Duodenal mucosa (tissue), 2 donors: Measurements from ENCODE around the gene RHOG.
"Not testable (repeated sequence)": the region's sequence is repeated elsewhere in the genome, so short reads cannot be mapped to it uniquely, and the experiment has no call there.

ENCODE experiments used
- H3K27ac ChIP-seq: one replicate; pipeline ENCODE4 v1.7.0; 2013; ENCODE audit warnings: low read depth, low read length
- H3K27me3 ChIP-seq, 2 donors: one replicate each; pipeline ENCODE4 v1.7.0; 2013; ENCODE audit warnings: low read length in 2 of 2, control low read depth in 1 of 2; ENCODE audit not compliant: insufficient read depth in 2 of 2, control insufficient read depth in 1 of 2
- H3K36me3 ChIP-seq, 2 donors: one replicate each; pipeline ENCODE4 v1.7.0; 2013; ENCODE audit warnings: low read length in 2 of 2, control low read depth in 1 of 2; ENCODE audit not compliant: insufficient read depth in 2 of 2, control insufficient read depth in 1 of 2
- H3K4me1 ChIP-seq, 2 donors: one replicate each; pipeline ENCODE4 v1.7.0; 2013; ENCODE audit warnings: low read length in 2 of 2, control low read depth in 1 of 2; ENCODE audit not compliant: insufficient read depth in 2 of 2, control insufficient read depth in 1 of 2
- H3K4me3 ChIP-seq, 2 donors: one replicate each; pipeline ENCODE4 v1.7.0; 2013; ENCODE audit warnings: low read length in 2 of 2, low read depth in 1 of 2
- H3K9ac ChIP-seq, 2 donors: one replicate each; pipeline ENCODE4 v1.7.0; 2013; ENCODE audit warnings: low read length in 2 of 2, low read depth in 1 of 2
- H3K9me3 ChIP-seq, 2 donors: one replicate each; pipeline ENCODE4 v1.7.0; 2013; ENCODE audit warnings: low read length in 2 of 2, control low read depth in 1 of 2; ENCODE audit not compliant: control insufficient read depth in 1 of 2

Gene RHOG

DNA sequence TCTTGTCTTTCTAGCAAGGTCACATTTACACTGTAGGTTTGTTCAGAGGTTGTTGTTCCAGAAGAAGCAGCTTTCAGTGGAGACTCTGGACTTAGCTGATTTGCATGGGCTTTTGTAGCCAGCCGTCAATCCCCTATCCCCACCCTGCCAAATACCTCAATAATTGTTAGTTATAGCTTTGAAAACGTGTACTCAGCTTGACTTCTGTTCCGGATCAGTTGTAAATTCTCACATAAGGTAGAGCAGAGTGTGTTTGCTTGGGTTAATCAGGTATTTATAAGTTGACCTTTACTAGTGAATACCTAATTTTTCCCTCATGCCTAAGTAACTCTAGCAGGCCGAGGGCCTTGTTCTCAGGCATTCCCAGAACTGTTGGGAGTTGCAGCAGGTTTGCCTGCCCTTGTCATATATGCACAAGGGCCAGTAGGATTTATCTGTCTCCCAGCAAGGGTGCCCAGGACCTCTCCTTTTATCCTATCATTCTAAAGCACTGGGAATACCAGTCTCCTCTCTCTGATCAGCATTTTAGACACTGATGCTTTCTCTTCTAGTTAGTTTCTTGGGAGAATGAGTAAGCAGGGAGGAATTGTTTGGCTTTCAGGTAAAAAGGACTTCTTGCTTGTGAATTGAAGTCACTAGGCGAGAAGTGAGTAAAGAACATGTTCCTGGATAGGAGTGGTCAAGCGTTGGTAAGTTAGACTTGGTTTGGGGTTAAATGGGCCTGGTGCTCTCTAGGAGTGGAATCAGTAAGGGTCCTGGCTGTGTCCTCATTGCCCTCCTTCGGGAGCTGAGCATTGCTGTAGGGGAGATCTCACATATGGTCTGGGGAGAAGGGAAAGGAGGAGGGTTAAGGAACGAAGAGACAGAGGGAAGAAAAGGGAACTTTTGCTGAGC lies 36.9 kb upstream of the RHOG start:
- no peak overlapping the region for H3K27ac ChIP-seq
- H3K9me3 ChIP-seq, result no peaks in the 10 kb centered on the region
- no peaks in the 10 kb centered on the region for H3K36me3 ChIP-seq
- peaks cover 35 to 36% of the 10 kb centered on the region in 2 donors for H3K4me1 ChIP-seq
- H3K9ac ChIP-seq, result no peak overlapping the region
- no peaks in the 10 kb centered on the region for H3K27me3 ChIP-seq
- no peak overlapping the region for H3K4me3 ChIP-seq

DNA sequence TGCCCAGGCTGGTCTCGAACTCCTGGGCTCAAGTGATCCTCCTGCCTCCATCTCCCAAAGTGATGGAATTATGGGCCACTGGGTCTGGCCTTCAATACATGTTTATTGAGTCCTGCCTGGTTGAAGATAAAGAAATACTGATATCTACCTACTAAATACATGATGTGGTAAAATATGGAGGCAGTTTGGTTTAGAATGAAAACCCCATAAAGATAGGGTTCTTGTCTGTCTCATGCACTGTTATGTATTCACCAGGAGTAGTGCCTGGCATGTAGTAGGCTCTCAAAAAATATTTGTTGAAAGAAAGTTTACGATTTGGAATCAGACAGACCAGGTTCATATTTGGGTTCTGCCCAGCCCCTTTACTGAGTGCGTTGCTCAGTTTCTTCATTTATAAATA lies 35.9 kb upstream of the RHOG start:
- Histone ChIP-seq H3K4me1 (peaks cover 35 to 36% of the 10 kb centered on the region in 2 donors), H3K9me3 (no peaks in the 10 kb centered on the region), H3K9ac (no peak overlapping the region), H3K4me3 (no peak overlapping the region), H3K27ac (no peak overlapping the region), H3K36me3 (no peaks in the 10 kb centered on the region), H3K27me3 (no peaks in the 10 kb centered on the region)

DNA sequence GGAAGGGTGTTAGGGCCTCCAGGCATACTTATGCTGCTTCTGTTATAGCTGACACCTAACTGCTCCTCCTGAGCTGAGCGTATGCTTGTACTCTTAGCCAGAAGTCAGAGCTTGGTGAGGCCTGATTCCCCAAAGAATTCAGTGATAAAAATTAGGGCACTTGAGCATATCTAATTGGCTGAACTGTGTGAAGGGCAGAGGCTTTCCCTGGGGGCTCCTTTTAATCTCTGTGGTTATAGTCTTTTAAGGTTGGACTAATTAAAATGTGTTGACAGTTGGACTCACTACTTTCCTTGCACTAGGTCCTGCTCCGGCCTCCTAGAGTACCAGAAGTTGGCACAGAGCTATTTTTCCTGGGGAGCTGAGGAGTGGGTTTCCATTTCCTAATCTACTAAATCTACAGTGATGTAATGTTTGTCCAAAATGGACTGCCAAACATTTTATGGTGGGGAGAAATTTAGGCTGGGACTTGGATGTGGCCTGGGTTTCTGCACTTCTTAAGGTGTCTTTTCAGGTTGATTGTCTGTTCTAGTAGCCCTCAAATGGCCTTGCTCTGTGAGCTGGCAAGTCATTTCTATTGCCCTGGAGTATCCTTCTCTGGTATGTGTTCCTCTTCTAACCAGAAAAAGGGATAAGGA lies 33.1 kb upstream of the RHOG start:
- Histone ChIP-seq H3K4me3 (no peak overlapping the region), H3K36me3 (no peaks in the 10 kb centered on the region), H3K27ac (no peak overlapping the region), H3K9ac (no peak overlapping the region), H3K9me3 (no peaks in the 10 kb centered on the region), H3K27me3 (no peaks in the 10 kb centered on the region), H3K4me1 (peaks cover 16 to 24% of the 10 kb centered on the region in 2 donors)

DNA sequence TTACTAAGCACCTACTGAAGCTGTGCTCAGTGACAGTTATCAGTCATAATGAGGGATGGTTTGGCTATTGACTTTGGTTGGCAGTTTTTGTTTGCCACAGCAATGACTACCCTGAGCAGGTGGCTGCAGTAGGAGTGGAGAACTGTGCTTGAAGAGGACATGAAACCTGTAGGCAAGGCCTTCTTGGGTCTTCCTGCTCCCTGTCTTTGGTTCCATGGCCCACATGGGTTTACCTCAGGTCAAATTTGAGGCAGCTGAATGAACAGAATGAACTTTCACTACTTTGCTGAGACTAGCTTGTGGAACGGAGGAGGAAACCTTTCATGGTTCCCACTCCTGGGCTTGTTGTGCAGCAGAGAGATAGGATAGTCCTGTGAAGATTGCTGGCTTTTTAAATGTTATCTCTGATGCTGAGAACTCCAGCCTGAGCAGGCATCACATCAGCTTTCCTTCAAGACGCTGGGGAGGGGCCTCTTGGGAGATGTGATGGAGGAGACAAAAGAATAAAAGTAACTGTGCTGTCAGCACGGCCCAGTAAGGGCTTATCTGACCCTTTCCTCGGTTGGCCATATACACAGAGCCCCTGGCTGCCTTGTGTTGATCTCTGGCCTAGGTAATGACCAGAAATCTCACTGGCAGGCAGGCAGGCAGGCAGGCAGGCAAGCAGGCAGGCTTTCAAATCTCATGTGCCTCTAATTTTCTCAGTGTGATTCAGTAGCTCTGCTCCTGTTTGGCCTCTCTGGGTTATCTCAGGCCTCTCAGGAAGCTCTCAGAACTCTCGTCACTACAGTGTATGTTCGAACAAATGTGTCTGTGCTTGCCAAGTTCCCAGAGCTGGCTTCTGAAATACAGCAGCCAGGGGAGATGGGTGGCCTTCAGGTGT lies 26.7 kb upstream of the RHOG start:
- H3K9me3 ChIP-seq, result no peaks in the 10 kb centered on the region
- no peaks in the 10 kb centered on the region for H3K27me3 ChIP-seq
- H3K27ac ChIP-seq, result peak overlapping the region; percentile 60
- no peaks in the 10 kb centered on the region for H3K36me3 ChIP-seq
- no peak overlapping the region for H3K4me3 ChIP-seq
- peaks cover 40 to 45% of the 10 kb centered on the region in 2 donors for H3K4me1 ChIP-seq
- no peak overlapping the region for H3K9ac ChIP-seq

DNA sequence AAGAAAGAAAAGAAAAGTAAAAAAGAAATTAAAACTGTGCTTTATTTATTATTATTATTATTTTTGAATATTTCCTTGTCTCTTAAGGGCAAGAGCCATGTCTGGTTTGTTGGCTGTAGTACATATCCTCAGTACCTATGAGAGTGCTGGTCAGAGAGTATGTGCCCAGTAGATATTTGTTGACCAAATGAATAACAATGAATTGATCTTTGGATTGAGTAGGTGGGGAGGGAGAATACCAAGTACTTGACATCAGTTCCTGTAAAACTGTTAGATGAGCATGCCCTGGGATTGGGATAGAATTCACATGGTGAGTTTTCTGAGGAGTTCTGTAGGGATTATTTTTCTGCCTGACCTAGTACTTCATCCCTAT lies 26.1 kb upstream of the RHOG start:
- Histone ChIP-seq H3K27me3 (no peaks in the 10 kb centered on the region), H3K36me3 (no peaks in the 10 kb centered on the region), H3K27ac (no peak overlapping the region), H3K9ac (no peak overlapping the region), H3K4me1 (peaks cover 41 to 45% of the 10 kb centered on the region in 2 donors), H3K4me3 (no peak overlapping the region), H3K9me3 (no peaks in the 10 kb centered on the region)

DNA sequence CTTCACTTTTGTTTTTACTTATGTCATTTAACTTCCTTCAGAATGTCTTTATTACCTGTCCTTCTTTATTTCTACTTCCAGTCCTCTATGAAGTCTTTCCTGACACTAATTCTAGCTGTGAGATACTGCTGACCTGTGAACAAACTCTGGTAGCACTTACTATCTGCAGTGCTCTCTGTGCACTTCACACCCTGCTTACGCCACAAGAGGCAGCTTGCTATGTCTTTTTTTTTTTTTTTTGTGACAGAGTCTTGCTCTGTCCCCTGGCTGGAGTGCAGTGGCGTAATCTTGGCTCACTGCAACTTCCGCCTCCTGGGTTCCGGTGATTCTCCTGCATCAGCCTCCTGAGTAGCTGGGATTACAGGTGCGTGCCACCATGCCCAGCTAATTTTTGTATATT lies 25.4 kb upstream of the RHOG start:
- H3K4me1 ChIP-seq, result peaks cover 45 to 50% of the 10 kb centered on the region in 2 donors
- H3K9ac ChIP-seq, result peak overlapping the region in 1 of 2 donors; percentile 7
- H3K9me3 ChIP-seq, result no peaks in the 10 kb centered on the region
- H3K4me3 ChIP-seq, result no peak overlapping the region
- no peaks in the 10 kb centered on the region for H3K27me3 ChIP-seq
- no peaks in the 10 kb centered on the region for H3K36me3 ChIP-seq
- no peak overlapping the region for H3K27ac ChIP-seq

DNA sequence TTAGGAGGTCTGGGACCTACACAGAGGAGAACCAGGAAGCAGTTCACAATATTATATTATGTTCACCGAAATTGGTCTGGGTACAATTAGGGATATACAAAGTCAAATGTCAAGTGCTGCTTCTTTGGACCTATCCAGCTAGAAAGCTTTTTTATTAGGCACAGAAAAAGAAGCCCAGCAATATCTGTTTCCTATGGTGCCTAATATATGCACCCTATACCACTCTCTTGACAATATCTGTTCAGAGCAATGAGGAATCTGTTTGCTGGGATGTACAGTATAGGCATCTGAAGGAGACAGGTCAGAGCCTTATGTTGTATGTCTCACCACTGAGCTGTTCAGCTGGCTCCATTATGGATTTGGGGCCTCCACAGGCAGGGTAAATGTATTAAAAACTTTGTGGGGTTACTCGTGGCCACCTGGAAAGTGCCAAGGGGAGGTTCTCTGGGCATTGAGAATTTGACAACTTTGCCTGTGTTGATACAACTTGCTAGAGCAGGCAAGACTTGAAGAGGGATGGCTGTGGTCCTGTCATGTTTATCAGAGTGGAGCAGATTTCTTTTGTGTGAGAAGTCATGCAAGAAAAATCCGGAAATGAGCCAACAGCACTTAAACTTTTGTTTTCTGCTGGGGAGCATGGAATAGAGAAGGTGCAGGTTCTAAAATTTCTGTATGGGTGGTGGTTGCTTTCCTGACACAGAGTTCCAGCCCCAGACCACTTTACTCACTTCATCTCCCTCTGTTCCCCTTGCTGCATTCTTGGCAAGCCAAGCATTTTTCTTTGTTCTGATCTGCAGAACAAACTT lies 24.8 kb upstream of the RHOG start:
- Histone ChIP-seq H3K27me3 (no peaks in the 10 kb centered on the region), H3K36me3 (no peaks in the 10 kb centered on the region), H3K4me3 (no peak overlapping the region), H3K4me1 (peaks cover 49 to 53% of the 10 kb centered on the region in 2 donors), H3K27ac (no peak overlapping the region), H3K9me3 (no peaks in the 10 kb centered on the region), H3K9ac (peak overlapping the region in 1 of 2 donors; percentile 7)

DNA sequence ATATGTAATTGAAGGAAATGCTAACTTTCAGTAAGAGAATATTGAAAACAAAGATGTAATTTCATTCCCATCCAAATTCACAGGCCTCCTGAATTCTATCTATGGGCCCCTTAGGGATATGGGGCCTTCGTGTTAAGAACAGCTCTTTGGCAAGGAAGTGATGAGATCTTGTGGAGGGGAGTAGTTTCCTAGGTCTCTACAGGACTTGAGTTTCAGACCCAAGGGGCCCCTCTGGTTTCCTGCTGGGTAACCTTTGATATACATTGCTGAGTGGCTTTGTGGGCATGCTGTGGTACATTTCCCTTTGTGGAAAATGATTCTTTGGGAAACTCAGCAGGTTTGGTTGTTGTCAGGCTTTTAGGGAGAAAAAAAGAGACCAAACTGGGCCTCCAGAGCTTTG lies 20.9 kb upstream of the RHOG start:
- H3K27ac ChIP-seq, result no peak overlapping the region

DNA sequence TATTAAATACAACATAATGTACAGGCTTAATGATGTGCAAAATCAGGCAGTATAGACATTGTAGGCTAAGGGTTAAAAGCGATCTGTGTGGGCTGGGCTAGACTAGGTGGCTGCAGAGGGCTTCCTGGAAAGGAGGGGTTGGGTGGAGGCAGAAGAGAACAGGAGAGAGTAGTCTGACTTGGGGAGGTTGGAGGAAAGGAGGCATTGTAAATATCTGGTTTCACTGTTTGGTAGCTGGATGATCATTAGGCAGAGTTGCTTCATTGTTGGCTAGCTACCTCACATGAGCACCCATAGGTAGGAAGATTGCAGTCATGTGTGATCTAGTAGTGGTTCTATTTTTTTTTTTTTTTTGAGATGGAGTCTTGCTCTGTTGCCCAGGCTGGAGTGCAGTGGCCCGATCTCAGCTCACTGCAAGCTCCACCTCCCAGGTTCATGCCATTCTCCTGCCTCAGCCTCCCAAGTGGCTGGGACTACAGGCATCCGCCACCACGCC lies 20.2 kb upstream of the RHOG start:
- not testable (repeated sequence) for H3K27me3 ChIP-seq, H3K9ac ChIP-seq, H3K36me3 ChIP-seq, H3K9me3 ChIP-seq, H3K4me3 ChIP-seq, H3K27ac ChIP-seq
- peaks cover 54 to 65% of the 10 kb centered on the region in 2 donors for H3K4me1 ChIP-seq

More for the DNA sequence above, 20.9 kb upstream of the RHOG start:
- H3K9ac ChIP-seq, result no peak overlapping the region
- no peak overlapping the region for H3K4me3 ChIP-seq
- H3K9me3 ChIP-seq, result no peaks in the 10 kb centered on the region
- H3K4me1 ChIP-seq, result peaks cover 55 to 66% of the 10 kb centered on the region in 2 donors
- no peaks in the 10 kb centered on the region for H3K27me3 ChIP-seq
- no peaks in the 10 kb centered on the region for H3K36me3 ChIP-seq
